ENCODE measurements around the gene CRYGN.

DNA sequence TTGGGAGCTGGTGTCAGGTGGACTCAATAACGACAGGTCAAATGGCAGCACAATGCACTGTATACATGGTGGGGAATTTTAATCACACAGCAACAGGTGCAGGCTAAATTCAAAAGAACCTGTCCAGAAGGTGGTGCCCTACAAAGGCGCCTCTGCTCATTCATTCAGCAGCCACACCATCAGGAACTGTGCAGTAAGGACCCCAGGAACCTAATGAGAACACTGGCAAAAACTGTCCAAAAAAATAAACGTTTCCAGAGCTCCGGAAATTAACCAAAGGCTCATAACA, 21.9 kb upstream of the CRYGN start:
- no peak for TF ChIP-seq EZH2phosphoT487 (IDR thresholded peaks at IDR 0.05; ENCODE audit: insufficient read depth, low read depth)
- no peak for TF ChIP-seq EZH2 (IDR thresholded peaks at IDR 0.05; ENCODE audit: insufficient read depth, poor library complexity, severe bottlenecking)

Measured in GM23248 (cell line).